ENCODE data around the gene SKI.
"Not testable (repeated sequence)": the region's sequence is repeated elsewhere in the genome, so short reads cannot be mapped to it uniquely, and the experiment has no call there.

The SKI gene

DNA sequence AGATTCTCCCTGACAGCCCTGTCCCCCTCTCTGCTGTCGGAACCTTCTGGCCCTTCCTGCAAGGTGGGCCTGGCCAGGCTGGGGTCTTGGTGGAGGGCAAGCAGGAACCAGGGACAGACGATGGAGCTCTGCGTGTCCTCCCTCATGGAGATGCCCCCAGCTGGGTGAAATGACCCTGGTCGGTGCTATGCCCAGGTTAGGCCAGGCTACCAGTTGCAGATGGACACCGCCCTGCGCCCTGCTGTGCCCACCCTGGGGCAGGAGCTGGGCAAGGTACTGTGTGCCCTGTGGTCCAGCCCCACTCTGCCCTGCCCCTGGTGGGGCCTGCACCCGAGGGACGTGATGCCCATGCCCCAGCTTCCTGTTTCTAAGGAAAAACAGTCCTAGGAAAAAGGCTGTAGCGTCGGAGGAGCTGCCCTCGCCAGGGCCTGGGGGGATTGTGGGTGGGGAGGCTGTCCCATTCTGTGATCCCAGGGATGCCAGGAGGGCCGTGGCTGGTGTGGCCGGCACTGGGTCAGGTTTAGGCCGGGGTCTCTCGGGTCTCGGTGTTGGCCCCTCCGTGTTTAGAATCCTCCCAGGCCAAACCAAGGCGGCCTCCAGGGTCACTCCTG is 85.6 kb downstream of the SKI start:
- no peak for DNase-seq

DNA sequence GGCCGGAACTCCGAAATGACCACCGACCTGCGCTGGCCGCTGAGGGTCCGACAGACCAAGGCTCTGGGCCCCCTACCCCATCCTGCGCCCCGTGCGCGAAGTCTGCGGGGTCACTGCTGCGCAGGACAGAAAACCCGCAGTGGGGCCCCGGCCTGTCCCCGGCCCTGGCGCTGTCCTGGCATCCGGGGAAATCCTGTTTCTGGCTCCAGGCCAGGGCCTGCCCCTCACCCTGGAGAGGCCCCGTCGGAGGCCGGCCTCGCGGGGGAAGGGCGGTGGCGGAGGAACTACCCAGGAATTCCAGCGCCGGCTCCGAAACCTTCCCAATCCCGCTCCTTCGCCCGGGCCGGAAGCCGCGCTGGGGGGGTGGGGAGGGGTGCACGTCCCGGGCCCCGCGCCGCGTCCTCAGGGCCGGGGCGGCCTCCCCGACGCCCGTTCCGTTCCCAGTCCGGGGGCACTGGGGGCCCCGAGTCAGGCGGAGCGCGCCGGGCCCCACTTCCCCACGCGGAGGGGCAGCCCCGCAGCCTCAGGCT is 86.2 kb downstream of the SKI start:
- DNase-seq: no peak

DNA sequence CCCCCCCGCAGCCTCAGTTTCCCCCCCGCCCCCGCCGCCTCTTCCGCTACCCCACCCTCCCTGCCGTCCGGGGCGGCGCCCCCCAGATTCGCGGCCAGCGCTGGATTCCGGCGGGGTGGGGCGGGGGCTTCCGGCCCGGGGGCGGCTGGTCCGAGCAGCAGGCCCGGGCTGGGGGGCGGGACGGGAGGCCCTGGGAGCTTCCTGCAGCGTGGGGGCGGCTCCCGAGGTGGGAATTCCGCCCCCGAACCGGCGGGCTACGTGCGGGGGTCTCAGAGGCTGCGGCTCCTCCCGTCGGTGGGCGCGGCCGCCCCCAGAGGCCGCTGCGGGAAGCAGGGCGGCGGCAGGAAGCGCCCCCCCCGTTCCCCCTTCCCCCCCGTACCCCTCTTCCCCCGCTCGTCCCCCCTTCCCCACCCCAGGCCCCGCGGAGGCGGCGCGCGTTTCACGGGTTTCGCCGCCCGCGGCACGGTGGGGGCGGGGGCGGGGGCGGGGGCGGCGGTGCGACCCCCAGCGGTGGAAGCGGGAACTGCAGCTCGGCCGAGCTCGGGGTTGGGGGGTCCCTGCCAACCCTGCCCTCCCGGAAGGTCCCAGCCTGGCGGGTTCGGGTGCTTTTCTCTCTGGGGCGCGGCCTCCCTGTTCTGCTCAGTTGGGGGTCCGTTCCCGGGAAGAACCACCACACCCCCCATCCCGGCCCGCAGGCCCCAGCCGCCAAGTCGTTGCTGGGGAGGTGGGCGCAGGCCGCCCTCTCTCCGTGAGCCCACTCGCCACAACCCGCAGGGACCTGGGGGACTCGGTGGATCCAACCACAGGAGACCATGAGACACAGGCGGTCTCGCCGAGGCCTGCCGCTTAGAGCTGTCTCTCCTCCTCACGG is 86.9 kb downstream of the SKI start:
- DNase-seq: no peak

DNA sequence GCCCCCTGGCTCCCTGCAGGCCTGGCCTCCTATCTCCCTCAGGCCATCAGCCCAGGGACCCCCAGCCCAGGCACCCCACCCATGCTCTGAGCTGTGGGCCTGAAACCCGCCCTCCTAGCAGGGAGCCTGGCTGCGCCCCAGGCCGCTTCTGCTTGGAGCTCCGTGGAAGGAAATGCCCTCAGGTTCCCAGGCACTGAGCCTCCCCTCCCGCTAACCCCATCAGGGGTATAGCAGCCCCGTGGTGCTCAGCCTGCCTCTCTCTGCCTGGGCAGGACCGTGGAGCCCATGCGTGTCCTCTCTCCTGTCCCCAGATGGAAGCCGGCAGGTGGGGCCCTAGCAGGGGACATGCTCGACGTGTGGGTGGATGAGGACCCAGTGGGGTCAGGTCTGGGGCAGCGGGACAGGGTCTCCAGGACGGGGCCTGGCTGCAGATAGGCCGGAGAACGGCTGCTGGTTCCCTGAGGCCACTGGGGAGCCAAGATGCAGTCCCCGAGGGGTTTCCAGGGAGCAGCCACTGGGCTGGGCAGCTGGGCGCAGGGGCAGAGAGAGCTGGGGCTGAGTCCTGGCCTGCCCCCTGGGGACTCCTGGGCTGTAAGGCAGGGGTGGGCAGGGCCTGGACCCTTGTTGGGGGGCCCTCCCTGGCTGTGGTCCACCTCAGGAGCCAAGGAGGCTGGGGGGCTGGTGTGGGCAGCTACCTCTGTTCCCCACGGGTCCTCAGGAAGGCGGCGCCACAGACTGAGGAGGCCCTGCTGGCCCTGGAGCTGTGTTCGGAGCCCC is 87.7 kb downstream of the SKI start:
- no peak for DNase-seq

DNA sequence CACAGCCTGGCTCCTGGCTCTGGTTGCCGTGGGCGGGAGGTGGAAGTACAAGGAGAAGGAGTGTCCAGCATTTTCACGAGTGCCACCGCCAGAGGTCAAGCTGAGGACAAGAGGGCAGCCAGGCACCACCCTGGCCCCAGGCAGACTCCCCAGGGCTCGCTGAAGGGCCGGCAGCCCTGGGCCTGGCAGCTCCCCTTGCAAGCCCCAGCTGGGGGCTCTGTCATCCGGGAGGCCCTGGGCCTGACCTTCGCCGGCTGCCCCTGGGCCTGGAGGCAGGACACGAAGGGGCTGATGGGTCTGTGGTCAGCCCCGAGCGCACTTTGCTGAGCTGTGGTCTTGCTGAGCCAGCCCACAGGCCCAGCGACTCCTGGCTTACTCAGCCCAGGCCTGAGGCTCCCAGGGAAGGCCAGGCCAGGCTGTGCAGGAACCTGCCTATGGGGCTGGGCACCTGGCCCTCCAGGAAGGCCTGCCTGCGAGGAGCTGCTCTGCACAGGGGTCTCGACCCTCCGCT is 88.4 kb downstream of the SKI start:
- DNase-seq: no peak

DNA sequence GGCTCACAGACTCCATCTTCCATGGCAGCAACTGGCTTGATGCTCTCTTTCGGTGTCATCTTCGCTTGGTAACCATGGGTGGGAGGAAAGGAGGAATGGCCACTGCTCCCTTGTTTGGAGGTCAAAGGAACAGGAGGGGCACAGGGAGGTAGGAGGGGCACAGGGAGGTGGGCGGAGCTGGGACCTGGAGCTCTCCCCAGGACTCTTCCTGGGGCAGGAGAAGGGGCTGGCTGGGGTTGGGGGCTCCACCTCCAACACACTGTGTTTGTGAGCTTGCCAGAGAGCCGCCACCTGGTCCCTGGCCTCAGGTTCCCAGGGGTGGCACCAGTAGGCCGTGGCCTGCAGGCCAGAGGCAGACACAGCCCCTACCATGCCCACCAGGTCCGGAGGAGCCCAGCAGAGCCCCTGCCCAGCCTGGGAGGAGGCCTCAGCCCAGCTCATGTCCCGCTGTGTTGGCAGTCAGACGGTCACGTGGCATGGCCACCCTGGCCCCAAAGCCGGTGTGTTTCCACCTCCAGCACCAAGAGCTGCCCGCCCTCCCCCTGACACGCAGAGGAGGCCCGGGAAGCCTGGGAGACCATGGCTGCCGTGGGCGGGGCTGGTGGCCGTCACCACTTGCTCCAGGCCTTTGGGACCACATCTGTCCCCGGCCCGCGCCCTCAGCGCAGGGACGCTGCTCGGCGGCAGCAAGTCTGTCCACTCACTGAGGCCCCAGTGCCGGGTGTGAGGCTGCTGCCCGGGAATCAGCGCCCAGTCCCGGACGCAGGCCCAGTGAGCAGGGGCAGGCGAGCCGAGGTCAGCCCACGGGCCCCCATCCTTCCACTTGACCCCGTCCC is 89.3 kb downstream of the SKI start:
- DNase-seq: no peak

DNA sequence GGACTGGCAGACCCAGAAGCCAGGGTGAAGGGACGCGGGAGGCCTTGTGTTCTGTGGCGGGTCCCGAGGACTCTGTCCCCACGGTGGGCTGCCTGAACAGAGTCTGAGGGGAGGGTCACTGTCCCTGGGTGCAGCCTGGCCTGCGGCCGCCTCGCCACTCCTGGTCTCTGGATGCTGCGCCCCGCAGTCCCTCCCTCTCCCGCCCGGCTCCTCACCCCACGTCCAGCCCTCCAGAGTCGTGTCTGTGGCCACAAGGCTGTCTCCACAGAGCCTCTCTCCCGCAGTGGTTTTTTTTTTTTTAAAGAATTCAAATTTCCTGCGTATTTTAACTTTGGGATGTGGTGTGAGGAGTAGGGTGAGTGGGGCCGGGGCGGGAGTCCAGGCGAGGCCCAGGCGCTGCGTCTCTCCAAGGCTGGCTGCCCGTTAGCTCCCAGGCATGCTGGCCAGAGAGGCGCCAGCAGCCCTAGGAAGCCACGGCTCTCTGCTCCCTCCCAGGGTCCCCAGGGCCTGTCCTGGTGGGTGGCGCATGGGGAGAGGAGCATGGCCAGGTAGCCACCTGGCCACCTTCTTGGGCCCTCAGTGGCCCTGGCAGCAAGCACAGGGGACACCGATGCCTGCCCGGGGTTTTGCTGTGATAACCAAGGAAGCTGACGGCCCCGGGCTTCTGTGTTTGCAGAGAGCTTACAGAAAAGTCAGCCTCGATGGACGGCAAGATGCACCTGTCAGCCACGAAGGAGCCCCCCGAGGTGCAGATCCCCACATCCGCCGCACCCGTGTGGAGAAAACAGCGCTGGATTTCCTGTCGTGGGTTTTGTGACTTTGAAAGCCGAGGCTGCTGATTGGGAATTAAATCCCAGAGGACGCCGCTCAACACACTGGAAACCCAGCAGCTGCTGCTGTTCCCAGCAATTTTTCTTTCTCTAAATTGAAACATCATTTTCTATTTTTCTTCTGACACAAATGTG is 90.5 kb downstream of the SKI start:
- DNase-seq: no peak

DNA sequence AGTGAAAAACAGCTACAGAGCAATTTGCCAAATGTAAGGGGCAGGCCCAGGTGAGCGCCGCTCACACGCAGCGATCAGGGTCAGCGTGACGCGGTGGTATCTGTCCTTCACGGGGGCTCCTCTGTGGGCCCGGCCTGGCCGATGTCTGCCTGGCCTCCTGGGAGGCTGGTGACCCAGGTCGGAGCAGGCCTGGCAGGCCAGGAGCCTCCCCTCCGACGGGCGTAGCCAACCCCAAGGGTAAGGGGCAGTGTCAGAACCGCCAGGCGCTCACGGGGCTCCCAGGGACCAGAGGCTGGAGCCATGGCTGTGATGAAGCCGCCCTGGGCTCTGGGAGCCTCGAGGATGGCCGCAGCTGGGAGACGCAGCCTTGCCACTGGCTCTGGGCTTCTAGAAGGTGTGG is 91.2 kb downstream of the SKI start:
- DNase-seq: no peak

DNA sequence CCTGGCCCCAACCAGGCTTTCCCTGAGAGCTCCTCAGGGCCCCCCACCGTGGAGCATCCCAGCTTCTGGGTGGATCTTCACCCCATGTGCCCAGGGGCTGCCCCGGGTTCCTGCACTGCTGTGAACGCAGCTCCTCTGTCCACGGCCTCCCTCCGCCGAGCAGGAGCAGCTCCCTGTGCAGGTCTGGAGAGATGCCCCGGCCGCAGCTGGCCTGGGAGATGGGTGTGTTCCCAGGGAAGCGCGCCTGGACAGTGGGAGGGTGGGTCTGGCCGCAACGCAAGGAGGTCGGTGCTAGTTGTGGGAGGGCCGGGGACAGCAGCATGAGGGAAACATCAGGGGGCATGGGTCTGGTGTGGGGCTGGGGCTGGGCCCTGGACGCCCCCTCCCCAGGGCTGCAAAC is 91.9 kb downstream of the SKI start:
- no peak for DNase-seq

DNA sequence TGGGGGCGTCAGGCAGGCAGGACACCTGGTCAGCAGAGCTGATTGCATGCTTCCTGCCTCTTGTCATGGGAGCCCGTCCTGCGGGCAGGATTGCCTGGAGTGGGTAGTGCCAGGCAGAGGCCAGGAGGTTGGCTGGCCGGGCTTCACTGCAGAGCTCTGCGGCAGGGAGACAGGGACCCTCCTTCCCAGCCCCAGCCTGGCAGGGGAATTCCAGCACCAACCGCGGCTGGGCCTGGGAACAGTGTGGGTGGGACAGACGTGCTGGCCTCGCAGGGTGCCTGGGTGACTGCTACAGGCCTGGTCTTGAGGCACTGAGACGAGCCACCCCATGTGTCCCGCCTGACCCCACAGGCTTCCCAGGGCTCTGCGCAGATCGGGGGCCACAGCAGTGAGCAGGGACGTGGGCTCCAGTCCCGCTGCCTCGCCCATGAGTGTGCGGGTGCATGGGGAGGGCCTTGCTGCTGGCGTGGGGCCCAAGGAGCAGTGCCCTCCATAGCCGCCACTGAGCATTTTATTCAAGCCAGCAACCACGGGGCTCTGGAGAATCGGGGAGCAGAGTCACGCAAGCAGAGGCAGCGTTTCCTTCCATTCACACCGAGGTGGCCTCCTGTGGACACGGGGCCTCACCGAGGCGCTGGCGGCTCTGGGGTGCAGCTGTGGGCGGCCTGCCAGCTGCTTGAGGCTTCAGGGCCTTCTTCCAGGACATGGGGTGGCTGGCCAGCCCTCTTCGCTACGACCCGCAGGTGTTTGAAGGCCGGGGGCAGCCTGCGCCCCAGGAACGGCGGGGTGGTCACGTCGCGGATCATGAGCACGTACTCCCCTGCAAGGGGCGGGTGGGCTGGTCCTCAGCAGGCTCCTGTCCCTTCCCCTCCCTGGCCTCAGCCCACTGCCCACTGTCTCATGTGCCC is 92.9 kb downstream of the SKI start:
- no peak for DNase-seq

DNA sequence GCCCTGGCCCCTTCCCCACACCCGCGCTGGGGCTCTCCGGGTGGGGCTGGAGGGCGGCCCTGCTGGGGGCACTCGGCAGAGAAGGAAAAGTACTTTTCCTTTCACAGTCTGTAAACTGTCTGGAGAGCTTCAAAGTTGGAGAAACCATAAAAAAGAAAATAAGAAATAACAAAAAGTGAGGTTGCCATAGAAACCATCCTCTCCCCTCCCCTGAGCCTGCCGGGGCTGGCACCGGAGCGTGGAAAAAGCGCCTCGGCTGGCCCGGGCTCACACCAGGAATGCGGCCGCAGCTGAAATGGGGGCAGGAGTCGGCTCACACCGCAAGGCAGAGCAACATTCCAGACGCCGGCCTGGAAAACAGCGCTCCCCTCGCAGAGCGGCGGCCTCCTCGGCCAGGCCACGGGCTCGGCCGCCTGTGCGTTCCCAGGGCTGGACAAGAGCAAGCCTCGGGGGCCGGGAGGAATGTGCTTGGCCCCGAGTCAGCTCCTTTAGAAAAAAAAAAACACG is 94.0 kb downstream of the SKI start:
- no peak for DNase-seq

DNA sequence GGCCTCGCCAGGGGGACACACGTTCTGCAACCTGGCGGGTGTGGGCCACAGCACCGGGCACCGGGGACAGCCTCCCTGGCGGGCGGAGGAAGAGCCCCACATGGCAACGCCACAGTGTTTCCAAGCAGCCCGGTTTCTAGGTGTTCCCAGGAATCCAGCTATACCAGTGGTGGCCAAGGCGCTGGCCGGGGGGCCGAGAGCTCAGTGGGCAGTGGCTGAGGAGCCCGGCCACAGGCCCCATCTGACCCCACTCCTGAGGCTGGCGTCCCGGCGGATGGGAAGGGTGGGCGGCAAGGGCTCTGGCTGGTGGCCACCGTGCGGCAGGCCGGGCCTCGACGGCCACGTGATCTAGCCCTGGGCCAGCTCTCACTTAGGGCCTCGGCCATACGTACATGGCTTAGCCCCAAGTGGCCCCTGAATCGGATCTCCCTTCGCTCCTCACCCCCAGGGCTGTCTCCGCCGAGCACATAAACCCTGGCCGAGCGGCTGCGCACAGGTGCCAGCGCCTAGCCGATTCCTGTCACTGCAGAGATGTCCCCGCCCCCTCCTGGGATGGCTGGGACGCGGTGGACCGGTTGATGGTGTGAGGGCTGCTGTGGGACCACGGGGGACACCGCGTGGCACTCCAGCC is 94.6 kb downstream of the SKI start:
- DNase-seq: no peak

DNA sequence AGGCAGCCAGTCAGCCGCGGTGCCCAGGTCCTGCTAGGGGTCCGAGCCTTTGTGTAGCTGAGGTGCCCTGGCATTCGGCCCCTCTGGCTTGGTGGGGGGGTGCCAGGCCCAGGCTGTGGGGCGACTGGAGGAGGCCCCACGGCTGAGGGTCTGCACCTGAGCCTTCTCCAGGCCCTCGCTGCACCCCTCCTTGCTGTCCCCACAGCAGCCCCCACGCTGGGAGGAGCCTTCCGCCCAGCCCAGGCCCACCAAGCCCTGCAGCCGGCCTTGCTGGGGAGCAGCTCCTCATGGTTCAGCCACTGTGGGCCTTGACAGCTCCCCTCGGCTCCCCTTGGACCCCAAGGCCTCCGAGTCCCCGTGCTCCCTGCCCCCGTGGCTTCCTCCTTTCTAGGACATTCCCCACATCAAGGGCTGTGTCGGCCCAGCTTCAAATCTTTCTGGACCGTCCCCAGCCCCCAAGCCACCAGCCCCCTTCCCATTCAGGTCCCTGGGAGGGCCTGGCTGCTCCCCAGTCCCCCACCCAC is 95.4 kb downstream of the SKI start:
- no peak for DNase-seq

DNA sequence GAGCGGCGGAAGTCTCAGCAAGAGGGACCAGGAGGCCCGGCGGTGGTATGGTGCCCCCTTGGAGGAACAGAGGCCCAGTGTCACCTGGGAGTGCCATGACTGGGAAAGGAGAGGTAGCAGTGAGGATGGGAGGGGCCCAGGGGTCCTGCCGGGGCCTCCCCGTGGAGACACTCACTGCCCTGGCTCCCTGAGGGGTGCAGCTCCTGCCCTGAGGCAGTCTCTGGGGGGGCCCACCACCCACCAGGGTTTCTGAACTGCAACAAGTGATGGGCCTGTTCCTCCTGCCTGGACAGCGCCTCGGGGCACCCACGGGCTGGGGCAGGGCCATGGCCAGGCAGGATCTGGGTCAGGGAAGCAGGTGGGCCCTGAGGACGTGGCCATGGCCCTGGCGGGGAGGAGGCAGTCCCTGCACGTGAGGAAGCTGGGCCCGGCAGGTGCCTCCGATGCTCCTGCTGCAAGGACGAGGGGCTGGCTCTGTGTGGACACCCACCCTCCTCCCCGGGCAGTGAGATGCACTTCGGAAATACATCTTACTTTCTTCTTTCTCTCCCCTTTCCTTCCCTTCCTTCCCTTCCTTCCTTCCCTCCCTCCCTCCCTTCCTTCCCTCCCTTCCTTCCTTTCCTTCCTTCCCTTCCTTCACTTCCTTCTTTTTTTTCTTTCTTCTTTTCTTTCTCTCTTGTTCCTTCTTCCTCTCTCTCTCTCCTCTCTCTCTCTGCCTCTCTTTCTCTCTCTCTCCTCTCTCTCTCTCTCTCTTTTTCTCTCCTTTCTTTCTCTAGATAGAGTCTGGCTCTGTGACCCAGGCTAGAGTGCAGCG is 96.6 kb downstream of the SKI start:
- DNase-seq: no peak

DNA sequence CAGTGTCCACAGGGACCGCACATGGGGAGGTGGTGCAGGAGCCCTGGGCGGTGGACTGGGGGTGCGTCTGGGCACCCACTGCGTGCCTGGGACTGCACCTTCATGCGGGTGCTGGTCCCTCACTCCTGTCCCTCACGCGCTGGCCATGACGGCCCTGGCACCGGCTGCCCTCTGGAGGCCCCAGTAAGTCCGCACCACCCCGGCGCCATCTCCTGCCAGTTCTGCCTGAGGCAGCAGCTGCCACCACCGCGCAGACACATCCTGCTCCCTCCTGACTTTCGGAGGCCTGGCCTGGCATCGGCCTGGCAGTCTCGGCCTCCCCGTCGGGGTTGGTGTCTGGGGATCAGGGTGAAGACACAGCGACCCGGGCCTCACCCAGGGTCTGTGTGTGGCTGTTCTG is 98.4 kb downstream of the SKI start:
- no peak for DNase-seq

DNA sequence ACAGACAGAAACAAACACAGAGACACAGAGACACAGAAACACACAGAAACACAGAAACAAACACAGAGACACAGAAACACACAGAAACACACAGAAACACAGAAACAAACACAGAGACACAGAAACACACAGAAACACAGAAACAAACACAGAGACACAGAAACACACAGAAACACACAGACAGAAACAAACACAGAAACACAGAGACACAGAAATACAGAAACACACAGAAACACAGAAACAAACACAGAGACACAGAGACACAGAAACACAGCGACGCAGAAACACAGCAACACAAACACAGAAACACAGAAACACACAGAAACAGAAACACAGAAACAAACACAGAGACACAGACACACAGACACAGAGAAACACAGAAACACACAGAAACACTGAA is 99.0 kb downstream of the SKI start:
- DNase-seq: not testable (repeated sequence)

DNA sequence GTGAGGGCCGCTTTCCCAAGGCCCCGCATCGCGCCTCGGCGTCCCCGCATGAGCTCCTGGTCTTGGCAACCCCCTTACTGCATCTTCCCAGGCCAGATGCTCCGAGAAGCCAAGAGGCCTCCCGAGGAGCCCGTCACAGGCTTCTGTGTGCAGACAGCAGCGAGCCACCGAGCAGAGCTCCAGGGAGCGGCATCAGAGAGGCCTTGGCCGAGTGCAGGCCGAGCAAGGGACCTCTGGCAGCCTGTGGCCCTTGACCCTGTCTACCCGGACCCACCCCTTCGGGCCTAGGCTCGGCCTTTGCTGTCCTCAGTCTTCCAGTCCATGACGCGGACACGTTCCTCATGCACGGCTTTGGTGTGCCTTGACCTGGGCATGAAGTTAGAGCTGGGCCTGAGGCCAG is 99.7 kb downstream of the SKI start:
- no peak for DNase-seq
